ENCODE results near the gene EXOC2.
A peak's percentile ranks its signal among the peaks of the same experiment; 100 is the strongest.

EXOC2 gene

DNA sequence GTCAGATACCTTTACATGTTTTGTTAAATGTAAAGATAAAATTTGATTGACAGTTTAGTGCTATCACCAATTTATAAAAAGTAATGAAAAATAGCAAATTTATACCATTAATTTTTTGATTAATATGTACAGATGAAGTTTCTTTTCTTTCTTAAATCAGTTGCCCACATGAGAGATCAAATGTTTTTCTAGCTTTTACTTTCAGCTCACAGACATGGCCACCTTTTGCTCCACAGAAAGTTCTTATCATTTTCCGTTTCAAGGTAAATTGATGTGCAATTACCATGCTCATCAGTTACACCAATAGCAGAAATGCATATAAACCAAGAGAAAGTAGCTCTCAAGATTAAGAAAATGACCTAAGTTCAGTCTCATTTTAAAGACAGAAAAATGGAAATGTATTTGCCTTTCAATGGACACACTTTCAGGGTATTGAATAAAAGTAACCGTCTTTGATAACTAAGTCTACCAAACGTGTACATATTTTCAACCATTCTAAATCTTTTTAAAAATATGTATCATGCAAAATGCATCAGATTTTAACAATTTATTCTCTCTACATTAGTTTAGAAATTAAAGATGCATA, 16.6 kb upstream of the EXOC2 start:
- TF ChIP-seq, protein P1, sequence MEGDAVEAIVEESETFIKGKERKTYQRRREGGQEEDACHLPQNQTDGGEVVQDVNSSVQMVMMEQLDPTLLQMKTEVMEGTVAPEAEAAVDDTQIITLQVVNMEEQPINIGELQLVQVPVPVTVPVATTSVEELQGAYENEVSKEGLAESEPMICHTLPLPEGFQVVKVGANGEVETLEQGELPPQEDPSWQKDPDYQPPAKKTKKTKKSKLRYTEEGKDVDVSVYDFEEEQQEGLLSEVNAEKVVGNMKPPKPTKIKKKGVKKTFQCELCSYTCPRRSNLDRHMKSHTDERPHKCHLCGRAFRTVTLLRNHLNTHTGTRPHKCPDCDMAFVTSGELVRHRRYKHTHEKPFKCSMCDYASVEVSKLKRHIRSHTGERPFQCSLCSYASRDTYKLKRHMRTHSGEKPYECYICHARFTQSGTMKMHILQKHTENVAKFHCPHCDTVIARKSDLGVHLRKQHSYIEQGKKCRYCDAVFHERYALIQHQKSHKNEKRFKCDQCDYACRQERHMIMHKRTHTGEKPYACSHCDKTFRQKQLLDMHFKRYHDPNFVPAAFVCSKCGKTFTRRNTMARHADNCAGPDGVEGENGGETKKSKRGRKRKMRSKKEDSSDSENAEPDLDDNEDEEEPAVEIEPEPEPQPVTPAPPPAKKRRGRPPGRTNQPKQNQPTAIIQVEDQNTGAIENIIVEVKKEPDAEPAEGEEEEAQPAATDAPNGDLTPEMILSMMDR (IDR thresholded peaks at IDR 0.05; ENCODE audit: low read length, missing control alignments), result no peak
- DNase-seq (ENCODE audit: low read depth), result no peak
- no peak overlapping the region for H3K4me3 ChIP-seq (replicated peaks; ENCODE audit: low read depth, low read length)

GRCh38 chr6:708237-708598, 15.3 kb upstream of the EXOC2 start:
- H3K4me3 ChIP-seq (replicated peaks; ENCODE audit: low read depth, low read length), result no peak overlapping the region
- no peak for DNase-seq (ENCODE audit: low read depth)
- TF ChIP-seq, protein P1 (IDR thresholded peaks at IDR 0.05; ENCODE audit: low read length, missing control alignments), result no peak

DNA sequence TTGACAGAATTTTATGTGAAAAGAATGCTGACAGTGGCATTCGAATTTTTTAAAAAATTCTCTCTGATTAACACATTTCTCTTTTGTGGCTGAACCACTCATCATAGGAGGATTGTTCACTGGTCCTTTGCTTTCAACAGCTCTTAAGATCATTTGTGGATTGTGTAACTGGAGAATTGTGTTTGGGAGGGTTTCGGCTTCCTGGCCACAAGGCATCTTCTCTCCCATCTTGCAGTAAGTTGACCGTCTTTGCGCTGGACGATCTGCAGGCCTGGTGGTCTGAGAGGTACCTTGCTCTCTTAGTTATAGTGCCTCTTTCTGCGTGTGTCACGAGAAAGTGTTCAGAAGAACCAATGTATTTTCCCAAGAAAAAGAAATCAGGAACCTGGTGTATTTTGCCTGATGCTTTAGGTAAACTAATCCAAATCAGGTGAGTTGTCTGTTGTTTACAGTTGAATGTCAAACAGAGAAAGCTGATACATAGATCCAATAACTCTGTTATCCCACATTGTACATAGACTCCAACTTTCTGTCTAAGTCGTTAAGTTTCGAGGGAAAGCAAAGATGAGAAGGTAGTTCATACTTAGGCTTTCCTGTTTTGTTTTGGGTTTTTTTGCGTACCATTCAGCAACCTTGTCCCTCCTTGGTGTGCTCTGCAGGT, 14.8 kb upstream of the EXOC2 start:
- DNase-seq (ENCODE audit: low read depth), result no peak
- H3K4me3 ChIP-seq (replicated peaks; ENCODE audit: low read depth, low read length), result no peak overlapping the region
- TF ChIP-seq, protein P1 (IDR thresholded peaks at IDR 0.05; ENCODE audit: low read length, missing control alignments), result no peak

DNA sequence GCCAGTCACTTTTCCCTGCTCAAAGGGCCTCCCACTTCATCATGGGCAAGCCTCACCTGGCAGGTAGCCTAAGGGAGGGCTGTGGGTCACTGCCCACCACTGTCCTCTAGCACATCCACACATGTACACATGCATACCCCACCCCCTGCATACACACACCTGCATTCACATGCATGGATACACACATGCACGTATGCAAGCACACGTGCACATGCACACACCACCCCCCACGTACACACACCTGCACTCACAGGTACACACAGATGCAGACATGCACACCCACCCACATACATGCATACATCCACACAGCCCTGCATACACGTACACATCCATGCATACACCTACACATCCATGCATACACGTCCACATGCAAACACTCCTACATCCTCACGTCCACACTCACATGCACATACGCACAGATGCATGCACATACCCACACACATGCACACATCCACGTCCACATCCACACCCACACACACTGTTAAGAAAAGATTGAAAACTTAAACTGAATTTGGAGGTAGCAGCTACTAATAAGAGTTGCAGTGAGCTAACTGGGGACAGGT, 14.0 kb upstream of the EXOC2 start:
- H3K4me3 ChIP-seq (replicated peaks; ENCODE audit: low read depth, low read length), result no peak overlapping the region
- TF ChIP-seq, protein P1 (IDR thresholded peaks at IDR 0.05; ENCODE audit: low read length, missing control alignments), result no peak
- DNase-seq (ENCODE audit: low read depth), result no peak

DNA sequence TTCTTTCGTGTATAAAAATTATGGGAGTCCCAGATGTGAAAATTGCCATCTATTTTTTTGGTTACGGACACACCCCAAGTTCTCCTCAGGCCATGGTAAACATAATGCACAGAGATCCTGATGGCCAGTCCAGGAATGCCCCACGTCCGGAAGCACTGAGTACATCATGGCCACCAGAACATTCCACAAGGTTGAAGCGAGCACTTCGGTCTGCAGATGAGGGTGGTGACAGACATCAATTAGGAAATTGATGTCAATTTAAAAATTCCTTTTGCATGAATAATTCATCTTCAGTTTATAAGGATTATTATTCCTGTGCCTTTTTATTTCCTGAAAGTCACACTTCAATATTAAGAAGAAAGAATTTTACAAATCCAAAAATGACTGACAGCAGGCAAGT, 13.2 kb upstream of the EXOC2 start:
- DNase-seq (ENCODE audit: low read depth), result peak; percentile 21
- no peak overlapping the region for H3K4me3 ChIP-seq (replicated peaks; ENCODE audit: low read depth, low read length)
- TF ChIP-seq, protein P1 (IDR thresholded peaks at IDR 0.05; ENCODE audit: low read length, missing control alignments), result no peak

- DNase-seq (ENCODE audit: low read depth), result no peak
- TF ChIP-seq, protein P1 (IDR thresholded peaks at IDR 0.05; ENCODE audit: low read length, missing control alignments), result no peak
- no peak overlapping the region for H3K4me3 ChIP-seq (replicated peaks; ENCODE audit: low read depth, low read length)
Measured at GRCh38 chr6:705047-705446, 12.1 kb upstream of the EXOC2 start.
